IPS-18a (cell line): ENCODE data around the gene RPL18.

Experiments
- H3K27ac ChIP-seq: one replicate; pipeline ENCODE4 v1.5.1; 2013; ENCODE audit warnings: low read length
- H3K27me3 ChIP-seq: one replicate; pipeline ENCODE4 v1.6.1; 2013; ENCODE audit warnings: mild to moderate bottlenecking, low read length; ENCODE audit not compliant: control insufficient read depth, insufficient read depth
- H3K36me3 ChIP-seq: one replicate; pipeline ENCODE4 v1.6.1; 2013; ENCODE audit warnings: low read depth, low read length; ENCODE audit not compliant: control insufficient read depth
- H3K4me1 ChIP-seq: one replicate; pipeline ENCODE4 v1.6.1; 2013; ENCODE audit warnings: low read depth, low read length; ENCODE audit not compliant: control insufficient read depth
- H3K4me3 ChIP-seq: one replicate; pipeline ENCODE4 v1.5.1; 2013; ENCODE audit warnings: low read length
- H3K9ac ChIP-seq: one replicate; pipeline ENCODE4 v1.6.1; 2013; ENCODE audit warnings: mild to moderate bottlenecking, low read length, moderate library complexity
- H3K9me3 ChIP-seq: one replicate; pipeline ENCODE4 v1.6.1; 2013; ENCODE audit warnings: low read depth, low read length; ENCODE audit not compliant: control insufficient read depth

The RPL18 gene

DNA sequence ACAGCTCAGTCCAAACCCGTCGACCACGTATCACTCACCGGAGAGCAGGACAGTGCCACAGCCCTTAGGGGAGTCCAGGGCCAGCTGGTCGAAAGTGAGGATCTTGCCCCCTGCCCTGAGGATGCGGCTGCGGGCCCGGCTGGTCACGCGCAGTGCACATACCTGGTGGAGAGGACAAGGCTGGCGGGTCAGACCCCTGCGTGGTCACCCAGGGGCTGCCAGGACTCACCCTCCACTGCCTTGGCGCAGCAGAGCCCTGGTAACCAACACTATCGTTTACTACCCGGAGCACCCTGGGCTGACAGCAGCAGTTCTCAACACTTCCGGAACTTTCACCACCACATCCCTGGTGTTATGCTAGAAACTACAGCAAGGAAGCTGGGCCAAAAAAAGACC is 2.9 kb downstream of the RPL18 start:
- Histone ChIP-seq H3K9ac (no peak overlapping the region), H3K27me3 (no peaks in the 10 kb centered on the region), H3K36me3 (peaks cover 28% of the 10 kb centered on the region), H3K4me3 (no peak overlapping the region), H3K9me3 (no peaks in the 10 kb centered on the region), H3K27ac (no peak overlapping the region), H3K4me1 (peaks cover 21% of the 10 kb centered on the region)

- peaks cover 28% of the 10 kb centered on the region for H3K36me3 ChIP-seq
- H3K4me1 ChIP-seq: peaks cover 21% of the 10 kb centered on the region
- H3K4me3 ChIP-seq: peak overlapping the region; percentile 40
- H3K27ac ChIP-seq: peak overlapping the region; percentile 71
- H3K9ac ChIP-seq: peak overlapping the region; percentile 64
- H3K27me3 ChIP-seq: no peaks in the 10 kb centered on the region
- no peaks in the 10 kb centered on the region for H3K9me3 ChIP-seq
Measured at GRCh38 chr19:48615231-48616040, 3.5 kb downstream of the RPL18 start.

DNA sequence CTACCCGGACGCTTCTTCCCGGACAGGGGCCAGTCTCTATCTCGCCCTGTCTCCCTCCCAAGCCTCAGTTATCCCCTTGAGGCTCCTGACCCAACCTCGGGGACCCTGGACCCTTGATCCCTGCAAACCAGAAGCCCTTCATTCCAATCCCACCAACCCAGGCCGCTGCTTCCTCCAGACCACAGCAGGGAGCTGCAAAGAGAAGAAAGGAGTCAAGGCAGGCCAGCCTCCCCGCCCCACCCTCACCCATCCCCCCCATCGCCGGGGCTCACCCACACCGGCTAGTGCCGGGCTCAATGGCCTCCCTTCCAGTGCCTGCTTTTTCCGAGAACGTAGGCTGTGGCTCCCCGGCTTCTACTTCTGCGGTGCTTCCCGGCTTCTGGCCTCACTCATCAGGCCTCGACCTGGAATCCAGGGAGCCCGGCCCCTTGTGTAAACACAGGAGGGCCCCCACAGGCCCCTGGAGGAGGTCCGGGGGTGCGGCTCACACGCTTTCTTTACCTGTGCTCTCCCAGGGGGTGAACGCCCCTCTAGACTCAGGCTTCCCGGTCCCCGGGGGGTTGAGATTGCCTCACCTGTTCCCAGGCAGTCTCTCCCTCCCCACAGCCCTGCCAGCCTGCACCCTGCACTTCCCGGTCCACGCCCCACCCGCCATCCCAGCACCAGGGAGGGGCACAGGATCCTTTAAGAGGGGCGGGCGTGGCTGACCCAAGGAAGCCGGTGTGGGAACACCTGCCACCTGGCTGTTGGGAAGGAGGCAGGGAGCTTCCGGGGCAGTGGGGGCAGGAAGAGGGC is 4.3 kb downstream of the RPL18 start, which contains the start of gene FAM83E:
TSS of gene FAM83E (minus strand) at position 641 of the 795 bp plus-strand sequence. CDS start 1,704 bp downstream, outside the sequence.
- Histone ChIP-seq H3K9me3 (no peaks in the 10 kb centered on the region), H3K9ac (peak within 1 kb of the TSS; percentile 64), H3K36me3 (peaks cover 28% of the 10 kb centered on the region), H3K4me3 (peak within 1 kb of the TSS; percentile 40), H3K27me3 (no peaks in the 10 kb centered on the region), H3K27ac (peak within 1 kb of the TSS; percentile 71), H3K4me1 (peaks cover 21% of the 10 kb centered on the region)

DNA sequence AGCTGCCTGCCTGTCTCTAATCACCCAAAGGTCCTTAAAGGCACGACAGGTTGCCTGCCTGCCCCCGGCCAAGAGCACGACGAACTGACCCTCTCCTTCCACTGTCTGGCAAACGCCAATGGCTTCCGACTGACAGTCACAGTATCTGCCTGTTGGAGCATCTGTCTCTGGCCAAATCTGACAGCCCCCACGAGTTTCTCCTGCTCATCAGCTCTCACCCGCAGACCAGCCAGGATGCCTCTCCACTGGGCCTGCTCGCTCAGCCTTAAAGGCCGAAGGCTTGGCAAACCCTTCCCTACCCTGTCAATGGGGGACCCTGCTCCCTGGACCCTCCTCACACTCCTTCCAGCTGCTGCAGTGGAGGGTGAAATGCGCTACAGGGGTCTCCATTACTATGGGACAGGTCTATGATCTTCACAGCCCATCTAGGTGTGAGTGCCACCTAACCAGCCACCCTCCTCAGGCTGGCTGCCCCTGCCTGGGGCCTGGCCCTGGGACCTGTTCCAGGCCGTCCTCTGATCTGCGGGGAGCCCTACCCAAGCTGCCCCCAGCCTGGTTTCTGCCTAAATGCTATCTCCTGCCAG is 5.0 kb downstream of the RPL18 start:
- Histone ChIP-seq H3K27ac (peak overlapping the region; percentile 71), H3K36me3 (peaks cover 28% of the 10 kb centered on the region), H3K9me3 (no peaks in the 10 kb centered on the region), H3K4me3 (peak overlapping the region; percentile 40), H3K9ac (peak overlapping the region; percentile 64), H3K27me3 (no peaks in the 10 kb centered on the region), H3K4me1 (peaks cover 21% of the 10 kb centered on the region)

- H3K9ac ChIP-seq: peak overlapping the region; percentile 64
- H3K9me3 ChIP-seq: no peaks in the 10 kb centered on the region
- H3K4me1 ChIP-seq: peaks cover 21% of the 10 kb centered on the region
- H3K27ac ChIP-seq: no peak overlapping the region
- no peak overlapping the region for H3K4me3 ChIP-seq
- H3K36me3 ChIP-seq: peaks cover 28% of the 10 kb centered on the region
- H3K27me3 ChIP-seq: no peaks in the 10 kb centered on the region
Measured at GRCh38 chr19:48613024-48613851, 5.7 kb downstream of the RPL18 start.

DNA sequence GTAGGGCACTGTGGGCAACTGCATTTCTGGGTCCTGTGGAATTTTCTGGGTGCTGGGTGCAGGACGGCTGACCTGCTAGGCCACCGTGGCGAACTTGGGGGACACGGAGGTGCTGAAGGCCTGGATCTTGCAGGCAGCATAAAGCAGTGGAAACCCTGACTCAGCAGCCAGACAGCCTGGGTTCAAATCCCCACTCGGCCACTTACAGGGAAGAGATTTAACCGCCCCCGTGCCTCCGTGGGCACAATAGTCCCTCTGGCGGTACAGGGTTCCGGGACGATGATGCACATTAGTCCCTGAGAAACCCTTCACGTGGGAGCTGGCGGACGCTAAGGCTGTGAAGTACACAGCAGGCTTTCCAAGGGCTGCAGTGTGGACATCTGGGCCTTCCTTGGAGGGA is 7.1 kb downstream of the RPL18 start:
- no peaks in the 10 kb centered on the region for H3K9me3 ChIP-seq
- H3K9ac ChIP-seq: no peak overlapping the region
- peaks cover 16% of the 10 kb centered on the region for H3K4me1 ChIP-seq
- H3K27ac ChIP-seq: no peak overlapping the region
- H3K36me3 ChIP-seq: peaks cover 18% of the 10 kb centered on the region
- no peak overlapping the region for H3K4me3 ChIP-seq
- no peaks in the 10 kb centered on the region for H3K27me3 ChIP-seq

DNA sequence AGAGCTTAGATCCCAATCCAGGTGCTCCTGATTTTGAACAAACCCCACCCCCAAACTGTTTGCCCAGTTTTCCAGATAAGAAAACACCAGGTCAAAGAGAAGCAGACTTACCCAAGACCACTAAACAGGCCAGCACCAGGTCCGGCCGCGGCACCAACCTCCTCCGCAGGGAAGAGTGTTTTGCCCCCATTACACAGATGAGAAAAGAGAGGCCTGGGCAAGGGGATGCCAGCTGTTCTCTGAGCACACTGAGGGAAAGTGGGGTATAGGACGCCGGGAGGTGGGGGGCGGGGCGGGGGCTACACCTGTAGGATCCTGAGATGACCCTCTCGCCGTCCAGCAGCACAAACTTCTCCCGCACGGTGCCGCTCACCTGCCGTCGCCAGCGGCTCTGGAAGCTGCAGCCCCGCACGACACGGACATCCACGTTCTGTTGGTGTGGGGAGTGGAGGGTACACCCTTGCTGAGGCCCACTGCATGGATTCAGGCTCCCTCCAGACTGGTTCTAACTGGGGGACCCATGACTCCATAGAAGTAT is 9.3 kb downstream of the RPL18 start:
- no peaks in the 10 kb centered on the region for H3K9me3 ChIP-seq
- H3K4me1 ChIP-seq: peaks cover 8% of the 10 kb centered on the region
- no peaks in the 10 kb centered on the region for H3K27me3 ChIP-seq
- no peak overlapping the region for H3K27ac ChIP-seq
- no peak overlapping the region for H3K4me3 ChIP-seq
- H3K36me3 ChIP-seq: no peaks in the 10 kb centered on the region
- H3K9ac ChIP-seq: no peak overlapping the region

DNA sequence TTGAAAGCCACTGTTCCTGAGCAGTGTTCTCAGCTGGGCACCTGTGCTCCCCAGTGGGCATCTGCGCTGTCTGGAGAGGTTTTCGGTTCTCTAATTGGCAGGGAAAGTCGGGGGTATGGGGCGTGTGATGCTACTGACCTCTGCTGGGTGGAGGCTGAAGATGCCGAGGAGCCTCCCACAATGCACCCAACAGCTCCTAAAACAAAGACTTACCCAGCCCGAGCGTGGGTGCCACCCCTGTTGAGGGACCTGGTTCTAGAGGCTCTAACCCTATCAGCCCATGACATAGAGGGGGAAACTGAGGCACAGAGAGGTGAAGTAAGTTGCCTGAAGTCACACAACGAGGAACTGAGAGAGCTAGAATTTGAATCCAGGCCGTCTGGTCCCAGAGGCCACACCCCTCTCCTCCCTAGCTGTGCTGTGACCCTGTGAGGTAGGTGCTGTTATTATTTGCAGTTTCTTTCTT is 10.1 kb downstream of the RPL18 start:
- H3K27ac ChIP-seq: no peak overlapping the region
- peaks cover 2% of the 10 kb centered on the region for H3K4me1 ChIP-seq
- H3K27me3 ChIP-seq: no peaks in the 10 kb centered on the region
- no peak overlapping the region for H3K4me3 ChIP-seq
- H3K9ac ChIP-seq: no peak overlapping the region
- no peaks in the 10 kb centered on the region for H3K36me3 ChIP-seq
- no peaks in the 10 kb centered on the region for H3K9me3 ChIP-seq

DNA sequence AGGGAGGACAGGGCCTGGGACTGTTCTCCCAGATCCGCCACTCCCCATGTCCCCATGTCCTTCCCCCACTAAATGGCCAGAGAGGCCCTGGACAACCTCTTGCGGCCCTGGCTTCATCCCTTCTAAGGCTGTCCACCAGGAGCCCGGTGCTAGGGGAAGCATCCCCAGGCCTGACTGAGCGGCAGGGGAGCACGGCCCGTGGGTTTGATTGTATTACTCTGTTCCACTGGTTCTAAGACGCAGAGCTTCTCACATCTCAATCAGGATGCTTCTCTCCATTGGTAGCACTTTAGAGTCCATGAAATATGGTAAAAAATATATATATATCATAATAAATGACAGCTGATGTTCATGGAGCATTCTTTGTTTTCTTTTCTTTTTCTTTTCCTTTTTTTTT is 11.6 kb downstream of the RPL18 start:
- Histone ChIP-seq H3K4me3 (no peak overlapping the region), H3K36me3 (no peaks in the 10 kb centered on the region), H3K27me3 (no peaks in the 10 kb centered on the region), H3K9me3 (no peaks in the 10 kb centered on the region), H3K27ac (no peak overlapping the region), H3K9ac (no peak overlapping the region), H3K4me1 (no peaks in the 10 kb centered on the region)

DNA sequence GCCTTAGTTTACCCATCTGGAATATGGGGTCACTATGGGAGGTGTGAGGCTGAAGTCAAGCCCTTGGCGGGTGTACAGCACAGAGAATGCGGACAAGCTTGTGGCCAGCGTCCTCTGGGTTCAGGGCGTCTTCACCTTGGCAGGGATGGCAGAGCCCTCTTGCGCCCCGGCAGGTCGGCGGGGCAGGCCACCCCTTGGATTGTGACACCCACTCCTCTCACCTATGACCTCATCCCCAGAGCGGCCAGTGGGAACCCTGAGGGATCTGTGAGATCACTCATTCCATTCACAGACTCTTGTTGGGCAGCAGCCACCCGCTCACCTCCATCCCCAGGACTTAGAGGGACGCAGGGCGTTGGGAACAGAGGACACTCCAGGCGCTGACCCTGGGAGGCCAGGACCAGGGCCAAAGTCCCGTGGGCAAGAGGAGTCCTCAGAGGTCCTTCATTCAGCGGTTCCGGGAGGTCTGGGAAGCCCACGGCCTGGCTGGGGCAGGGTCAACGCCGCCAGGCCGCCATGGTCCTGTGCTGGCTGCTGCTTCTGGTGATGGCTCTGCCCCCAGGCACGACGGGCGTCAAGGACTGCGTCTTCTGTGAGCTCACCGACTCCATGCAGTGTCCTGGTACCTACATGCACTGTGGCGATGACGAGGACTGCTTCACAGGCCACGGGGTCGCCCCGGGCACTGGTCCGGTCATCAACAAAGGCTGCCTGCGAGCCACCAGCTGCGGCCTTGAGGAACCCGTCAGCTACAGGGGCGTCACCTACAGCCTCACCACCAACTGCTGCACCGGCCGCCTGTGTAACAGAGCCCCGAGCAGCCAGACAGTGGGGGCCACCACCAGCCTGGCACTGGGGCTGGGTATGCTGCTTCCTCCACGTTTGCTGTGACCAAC is 12.3 kb downstream of the RPL18 start, which contains the start of gene SPACA4:
TSS of gene SPACA4 (plus strand) at position 280 of the 896 bp plus-strand sequence. CDS start at position 517, 237 bp downstream.
- no peak within 1 kb of the TSS for H3K27ac ChIP-seq
- no peaks in the 10 kb centered on the region for H3K4me1 ChIP-seq
- H3K27me3 ChIP-seq: no peaks in the 10 kb centered on the region
- H3K9ac ChIP-seq: no peak within 1 kb of the TSS
- no peak within 1 kb of the TSS for H3K4me3 ChIP-seq
- H3K36me3 ChIP-seq: no peaks in the 10 kb centered on the region
- H3K9me3 ChIP-seq: no peaks in the 10 kb centered on the region
